B cell (primary cell): ENCODE data around the gene JPT1. TPM values are rescaled to one million over a fixed set of nuclear protein-coding genes. Genes with fewer than 3 reads are reported as not detected.

Experiments
- ATAC-seq: fragments of 200-7000 bp; cut with Tn5 transposase; one replicate; pipeline ENCODE4 v1.10.0; 2021; ENCODE audit warnings: low read depth, mild to moderate bottlenecking, moderate number of reproducible peaks, moderate library complexity
- CTCF ChIA-PET: fragments of 350-600 bp; sonication (Branson Sonifier 250); formaldehyde crosslinking; loops from one replicate; lab custom pipeline; 2021; ENCODE audit warnings: antibody characterized with exemption, inconsistent platforms; lab: Charles Lee
- POLR2A ChIA-PET: fragments of 350-600 bp; sonication (Branson Sonifier 250); formaldehyde crosslinking; loops from one replicate; lab custom pipeline; 2021; ENCODE audit warnings: antibody characterized with exemption; lab: Charles Lee
- DNase-seq: peaks from one replicate; pipeline ENCODE4 v3.0.0; 2013
- H2AFZ ChIP-seq: 2 replicates; pipeline ENCODE4 v1.6.1; 2012; ENCODE audit warnings: mild to moderate bottlenecking, low read depth, low read length; ENCODE audit not compliant: insufficient read depth, poor library complexity, severe bottlenecking
- H3K27ac ChIP-seq, 2 donors: 1 replicate in 1 of 2; 2 replicates in 1 of 2; pipeline ENCODE4 v1.5.1; 2012 to 2013; ENCODE audit warnings: low read length in 2 of 2, mild to moderate bottlenecking in 2 of 2, moderate library complexity in 1 of 2
- H3K27me3 ChIP-seq, 4 experiments: fragments of 200-600 bp in 1 of 4; sonication (generic) in 1 of 4; replicated peaks in 1 of 4; 1 replicate in 2 of 4; 2 replicates in 2 of 4; pipeline versions ENCODE4 v1.6.1 to v1.7.0; 2013 to 2016; ENCODE audit warnings: low read length in 3 of 4, mild to moderate bottlenecking in 2 of 4, mixed read lengths in 1 of 4, moderate library complexity in 1 of 4; ENCODE audit not compliant: insufficient read depth in 4 of 4, control insufficient read depth in 3 of 4; ENCODE audit errors: control extremely low read depth in 1 of 4
- H3K36me3 ChIP-seq, 2 experiments: replicated peaks in 1 of 2; 1 replicate in 1 of 2; 2 replicates in 1 of 2; pipeline versions ENCODE4 v1.6.1 to v1.7.1; 2013; ENCODE audit warnings: low read length in 1 of 2; ENCODE audit not compliant: insufficient read depth in 2 of 2, control insufficient read depth in 1 of 2; ENCODE audit errors: control extremely low read depth in 1 of 2, extremely low read depth in 1 of 2
- H3K4me1 ChIP-seq, 2 donors: fragments of 200-600 bp in 1 of 2; sonication (generic) in 1 of 2; 1 replicate in 1 of 2; 2 replicates in 1 of 2; pipeline versions ENCODE4 v1.5.1 to v1.6.1; 2013 to 2017; ENCODE audit warnings: low read length in 2 of 2; ENCODE audit not compliant: control insufficient read depth in 2 of 2, insufficient read depth in 2 of 2
- H3K4me2 ChIP-seq: replicated peaks from 2 replicates; pipeline ENCODE3; 2012; ENCODE audit warnings: mild to moderate bottlenecking, low read depth, low read length; ENCODE audit not compliant: poor library complexity, severe bottlenecking
- H3K4me3 ChIP-seq, 5 experiments: fragments of 200-600 bp in 1 of 5; sonication (generic) in 1 of 5; 1 replicate in 3 of 5; 2 replicates in 2 of 5; pipeline versions ENCODE4 v1.5.1 to v1.7.0; 2011 to 2016; ENCODE audit warnings: low read length in 4 of 5, mild to moderate bottlenecking in 4 of 5, low read depth in 2 of 5, control low read depth in 1 of 5, moderate library complexity in 1 of 5; ENCODE audit not compliant: insufficient read depth in 1 of 5; ENCODE audit errors: control extremely low read depth in 1 of 5, extremely low read depth in 1 of 5
- H3K79me2 ChIP-seq: fragments of 200-600 bp; sonication (generic); one replicate; pipeline ENCODE4 v1.6.0; 2016; ENCODE audit warnings: low read length; ENCODE audit not compliant: control insufficient read depth, insufficient read depth
- H3K9ac ChIP-seq: fragments of 200-600 bp; sonication (generic); 2 replicates; pipeline ENCODE4 v1.6.1; 2017; ENCODE audit warnings: mild to moderate bottlenecking, low read length, moderate library complexity
- H3K9me3 ChIP-seq, 3 donors: one replicate each; pipeline versions ENCODE4 v1.6.1 to v1.7.1; 2013; ENCODE audit warnings: low read length in 2 of 3; ENCODE audit not compliant: control insufficient read depth in 2 of 3, insufficient read depth in 1 of 3; ENCODE audit errors: control extremely low read depth in 1 of 3
- H4K20me1 ChIP-seq: 2 replicates; pipeline ENCODE4 v1.6.0; 2012; ENCODE audit warnings: mild to moderate bottlenecking, low read length; ENCODE audit not compliant: insufficient read depth, control insufficient read depth, poor library complexity, severe bottlenecking
- H3K27ac Mint-ChIP-seq: one replicate; pipeline ENCODE4 v1.8.0; 2021; ENCODE audit warnings: mixed read lengths
- H3K27me3 Mint-ChIP-seq: one replicate; pipeline ENCODE4 v1.8.0; 2021; ENCODE audit warnings: mixed read lengths
- H3K4me1 Mint-ChIP-seq: one replicate; pipeline ENCODE4 v1.8.0; 2021; ENCODE audit warnings: mixed read lengths
- H3K4me3 Mint-ChIP-seq: one replicate; pipeline ENCODE4 v1.8.0; 2021; ENCODE audit warnings: mixed read lengths
- H3K9me3 Mint-ChIP-seq: one replicate; pipeline ENCODE4 v1.8.0; 2022; ENCODE audit warnings: mixed read lengths; ENCODE audit not compliant: insufficient read depth
- CTCF ChIP-seq: fragments of 200-600 bp; IDR thresholded peaks from one replicate; pipeline ENCODE4 v1.8.0; 2022; ENCODE audit warnings: antibody characterized with exemption, mild to moderate bottlenecking
- EZH2 ChIP-seq: IDR thresholded peaks from 2 replicates; pipeline ENCODE4 v1.6.1; 2012; ENCODE audit warnings: borderline replicate concordance, low read depth, mild to moderate bottlenecking, moderate library complexity, low read length; ENCODE audit not compliant: insufficient read depth, poor library complexity, severe bottlenecking
- WGBS: methylation state at CpG from one replicate; pipeline ENCODE4 v1.1.5; 2013; ENCODE audit warnings: missing lambda C conversion rate; ENCODE audit not compliant: insufficient coverage; 5-methylcytosine and 5-hydroxymethylcytosine counted together
- intact Hi-C: fragments of 100-400 bp; cut with micrococcal nuclease; formaldehyde crosslinking; loops from one replicate; pipeline ENCODE4 v1.10.0; 2022
- polyA plus RNA-seq: library from polyadenylated mRNA; depleted of rRNA; stranded (reverse); fragments of >200 nt; gene quantifications from 2 replicates; pipeline ENCODE4 v1.2.3, GENCODE V29; 2012
- total RNA-seq, 2 donors: library from RNA; stranded (reverse); fragments of 120-200 nt in 1 of 2; gene quantifications; 1 replicate in 1 of 2; 2 replicates in 1 of 2; pipeline versions ENCODE4 v1.2.3 to v1.2.4, GENCODE V29; 2013 to 2022

JPT1 gene
- total and polyA plus RNA-seq, 2 donors (not counting 1 experiment from before 2014, with no cell fraction given) = 34.8 to 37.6 TPM

GRCh38 chr17:75118307-75118706 lies 36.0 kb downstream of the JPT1 start:
- TF ChIP-seq CTCF (no peak), EZH2 (no peak)
- H3K4me3 Mint-ChIP-seq = no peak overlapping the region

GRCh38 chr17:75116737-75117136 lies 37.6 kb downstream of the JPT1 start:
- Histone ChIP-seq H3K27ac (no peak overlapping the region), H2AFZ (no peak overlapping the region), H3K79me2 (peaks cover 38% of the 10 kb centered on the region), H3K4me2 (no peak overlapping the region), H4K20me1 (peaks cover 6% of the 10 kb centered on the region), H3K4me3 (no peak overlapping the region), H3K27me3 (no peaks in the 10 kb centered on the region), H3K4me1 (peaks cover 40 to 49% of the 10 kb centered on the region in 2 donors), H3K9ac (no peak overlapping the region), H3K36me3 (peaks cover 1 to 5% of the 10 kb centered on the region in 2 experiments), H3K9me3 (no peaks in the 10 kb centered on the region)
- no peak for DNase-seq
- Mint-ChIP-seq H3K4me1 (peaks cover 60% of the 10 kb centered on the region), H3K9me3 (no peaks in the 10 kb centered on the region), H3K27me3 (no peaks in the 10 kb centered on the region), H3K4me3 (no peak overlapping the region), H3K27ac (no peak overlapping the region)
- 86% methylated on average over 8 of the region's 9 CpGs for WGBS
- TF ChIP-seq CTCF (no peak), EZH2 (no peak)
- no peak for ATAC-seq
- intact Hi-C loops = no loop called here
- POLR2A ChIA-PET = interaction anchor here (0.6 to 5.4 kb wide), 3 partner anchors 14 to 154 kb away, joined by 3 to 49 read pairs (median 3); partner anchors contain the start of genes MIF4GD and NT5C
- CTCF ChIA-PET = interaction anchor here (0.8 to 11.4 kb wide), 7 partner anchors 12 to 297 kb away, joined by 3 to 373 read pairs (median 74); partner anchors contain the start of genes NT5C and NUP85

More at GRCh38 chr17:75118307-75118706, 36.0 kb downstream of the JPT1 start:
- H3K27me3 Mint-ChIP-seq = no peaks in the 10 kb centered on the region
- Histone ChIP-seq H3K4me1 (peaks cover 40 to 49% of the 10 kb centered on the region in 2 donors), H3K36me3 (peaks cover 1 to 5% of the 10 kb centered on the region in 2 experiments), H3K9me3 (no peaks in the 10 kb centered on the region), H3K79me2 (peaks cover 45% of the 10 kb centered on the region), H2AFZ (no peak overlapping the region), H3K9ac (no peak overlapping the region), H3K27ac (peak overlapping the region in 1 of 2 donors; percentile 23), H3K4me2 (peak overlapping the region; percentile 51), H3K27me3 (no peaks in the 10 kb centered on the region), H4K20me1 (peaks cover 6% of the 10 kb centered on the region), H3K4me3 (no peak overlapping the region)
- DNase-seq (no peak), ATAC-seq (no peak)
- WGBS = 92% methylated on average over 14 of the region's 14 CpGs
- no peak overlapping the region for H3K27ac Mint-ChIP-seq
- ChIA-PET CTCF (interaction anchor here (0.6 to 11.4 kb wide), 6 partner anchors 10 to 171 kb away, joined by 3 to 373 read pairs (median 128); partner anchors contain the start of genes NT5C, NUP85 and SLC25A19), POLR2A (interaction anchor here (5.4 kb wide), 1 partner anchor 13 kb away, joined by 49 read pairs; the partner anchor contains the start of gene NT5C)
- H3K9me3 Mint-ChIP-seq = no peaks in the 10 kb centered on the region
- peaks cover 57% of the 10 kb centered on the region for H3K4me1 Mint-ChIP-seq
- intact Hi-C loops = no loop called here
